A673 (cell line): ENCODE results near the gene NACAD.

Experiments used
- EZH2 ChIP-seq: fragments of 200-600 bp; sonication (generic); IDR thresholded peaks from 2 replicates; pipeline ENCODE4 v1.6.1; 2017; ENCODE audit warnings: borderline replicate concordance, low read depth, mild to moderate bottlenecking, mixed read lengths, antibody characterized with exemption, low read length; ENCODE audit not compliant: poor library complexity, severe bottlenecking
- TF ChIP-seq, protein P1 (sequence below): fragments of 300-800, 200-600 bp; sonication (generic); conservative IDR thresholded peaks from 2 replicates; pipeline ENCODE4 v1.5.1; 2017; ENCODE audit warnings: low read depth, mild to moderate bottlenecking, antibody characterized with exemption, low read length, moderate library complexity, mixed read lengths

- TF ChIP-seq EZH2 = no peak
- TF ChIP-seq, protein P1, sequence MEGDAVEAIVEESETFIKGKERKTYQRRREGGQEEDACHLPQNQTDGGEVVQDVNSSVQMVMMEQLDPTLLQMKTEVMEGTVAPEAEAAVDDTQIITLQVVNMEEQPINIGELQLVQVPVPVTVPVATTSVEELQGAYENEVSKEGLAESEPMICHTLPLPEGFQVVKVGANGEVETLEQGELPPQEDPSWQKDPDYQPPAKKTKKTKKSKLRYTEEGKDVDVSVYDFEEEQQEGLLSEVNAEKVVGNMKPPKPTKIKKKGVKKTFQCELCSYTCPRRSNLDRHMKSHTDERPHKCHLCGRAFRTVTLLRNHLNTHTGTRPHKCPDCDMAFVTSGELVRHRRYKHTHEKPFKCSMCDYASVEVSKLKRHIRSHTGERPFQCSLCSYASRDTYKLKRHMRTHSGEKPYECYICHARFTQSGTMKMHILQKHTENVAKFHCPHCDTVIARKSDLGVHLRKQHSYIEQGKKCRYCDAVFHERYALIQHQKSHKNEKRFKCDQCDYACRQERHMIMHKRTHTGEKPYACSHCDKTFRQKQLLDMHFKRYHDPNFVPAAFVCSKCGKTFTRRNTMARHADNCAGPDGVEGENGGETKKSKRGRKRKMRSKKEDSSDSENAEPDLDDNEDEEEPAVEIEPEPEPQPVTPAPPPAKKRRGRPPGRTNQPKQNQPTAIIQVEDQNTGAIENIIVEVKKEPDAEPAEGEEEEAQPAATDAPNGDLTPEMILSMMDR = no peak
Observed at GRCh38 chr7:45039106-45039505, 49.7 kb downstream of the NACAD start.
